ENCODE data around the gene BANP.
A peak's percentile ranks its signal among the peaks of the same experiment; 100 is the strongest.

The BANP gene

DNA sequence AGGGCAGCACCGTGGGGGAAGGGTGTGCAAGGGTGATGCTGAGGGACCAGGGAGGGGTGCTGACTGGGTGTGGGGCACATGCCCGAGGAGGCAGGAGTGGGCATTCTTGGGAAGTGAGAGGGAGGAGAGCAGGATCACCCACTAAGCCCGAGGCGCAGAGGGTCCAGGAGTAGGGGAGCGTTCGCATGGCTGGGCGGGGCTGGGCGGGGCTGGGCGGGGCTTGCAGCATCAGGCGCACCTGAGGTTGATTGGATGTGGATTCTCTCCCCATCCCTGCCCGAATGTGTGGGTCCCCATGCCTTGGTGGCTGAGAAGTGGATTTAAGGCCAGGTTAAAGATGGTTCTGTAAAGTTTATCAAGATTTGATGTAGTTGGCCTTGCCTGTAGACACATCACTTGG lies 14.2 kb downstream of the BANP start:
- DNase-seq (ENCODE audit: low spot score): no peak
- H3K27ac ChIP-seq: peak overlapping the region; percentile 67 to 73
- no peak overlapping the region for H3K4me3 ChIP-seq
- TF ChIP-seq, protein P1, sequence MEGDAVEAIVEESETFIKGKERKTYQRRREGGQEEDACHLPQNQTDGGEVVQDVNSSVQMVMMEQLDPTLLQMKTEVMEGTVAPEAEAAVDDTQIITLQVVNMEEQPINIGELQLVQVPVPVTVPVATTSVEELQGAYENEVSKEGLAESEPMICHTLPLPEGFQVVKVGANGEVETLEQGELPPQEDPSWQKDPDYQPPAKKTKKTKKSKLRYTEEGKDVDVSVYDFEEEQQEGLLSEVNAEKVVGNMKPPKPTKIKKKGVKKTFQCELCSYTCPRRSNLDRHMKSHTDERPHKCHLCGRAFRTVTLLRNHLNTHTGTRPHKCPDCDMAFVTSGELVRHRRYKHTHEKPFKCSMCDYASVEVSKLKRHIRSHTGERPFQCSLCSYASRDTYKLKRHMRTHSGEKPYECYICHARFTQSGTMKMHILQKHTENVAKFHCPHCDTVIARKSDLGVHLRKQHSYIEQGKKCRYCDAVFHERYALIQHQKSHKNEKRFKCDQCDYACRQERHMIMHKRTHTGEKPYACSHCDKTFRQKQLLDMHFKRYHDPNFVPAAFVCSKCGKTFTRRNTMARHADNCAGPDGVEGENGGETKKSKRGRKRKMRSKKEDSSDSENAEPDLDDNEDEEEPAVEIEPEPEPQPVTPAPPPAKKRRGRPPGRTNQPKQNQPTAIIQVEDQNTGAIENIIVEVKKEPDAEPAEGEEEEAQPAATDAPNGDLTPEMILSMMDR (IDR thresholded peaks at IDR 0.05): no peak

- peak overlapping the region; percentile 67 to 73 for H3K27ac ChIP-seq
- H3K4me3 ChIP-seq: peak overlapping the region; percentile 53
- TF ChIP-seq, protein P1 (IDR thresholded peaks at IDR 0.05): no peak
- DNase-seq (ENCODE audit: low spot score): no peak
Measured at GRCh38 chr16:87966064-87966645, 14.9 kb downstream of the BANP start.

- peak overlapping the region; percentile 53 for H3K4me3 ChIP-seq
- peak overlapping the region; percentile 67 to 73 for H3K27ac ChIP-seq
- no peak for DNase-seq (ENCODE audit: low spot score)
- TF ChIP-seq, protein P1 (IDR thresholded peaks at IDR 0.05): no peak
Measured at GRCh38 chr16:87966685-87967185, 15.5 kb downstream of the BANP start.

GRCh38 chr16:87968541-87968940 lies 17.3 kb downstream of the BANP start:
- TF ChIP-seq, protein P1 (IDR thresholded peaks at IDR 0.05): no peak
- no peak overlapping the region for H3K27ac ChIP-seq
- no peak overlapping the region for H3K4me3 ChIP-seq
- DNase-seq (ENCODE audit: low spot score): no peak

DNA sequence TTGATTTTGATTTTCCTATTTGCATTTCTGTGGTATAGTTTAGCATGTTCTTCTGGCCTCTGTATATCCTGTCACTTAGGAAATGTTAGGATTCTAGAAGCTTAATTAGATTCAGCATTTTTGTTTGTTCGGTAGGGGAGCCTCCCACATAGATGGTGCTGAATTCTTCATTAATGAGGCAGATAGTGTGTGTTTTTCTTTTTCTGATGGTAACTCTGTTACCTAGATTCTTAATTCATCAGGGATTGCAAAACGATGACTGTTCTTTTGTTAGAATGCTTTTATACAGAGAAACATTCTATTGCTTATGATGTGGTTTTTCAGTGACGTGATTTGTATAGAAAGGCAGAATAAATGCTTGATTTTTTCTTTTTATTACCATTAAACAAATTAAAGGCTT lies 19.0 kb downstream of the BANP start:
- no peak overlapping the region for H3K27ac ChIP-seq
- no peak overlapping the region for H3K4me3 ChIP-seq
- no peak for DNase-seq (ENCODE audit: low spot score)
- TF ChIP-seq, protein P1 (IDR thresholded peaks at IDR 0.05): no peak

DNA sequence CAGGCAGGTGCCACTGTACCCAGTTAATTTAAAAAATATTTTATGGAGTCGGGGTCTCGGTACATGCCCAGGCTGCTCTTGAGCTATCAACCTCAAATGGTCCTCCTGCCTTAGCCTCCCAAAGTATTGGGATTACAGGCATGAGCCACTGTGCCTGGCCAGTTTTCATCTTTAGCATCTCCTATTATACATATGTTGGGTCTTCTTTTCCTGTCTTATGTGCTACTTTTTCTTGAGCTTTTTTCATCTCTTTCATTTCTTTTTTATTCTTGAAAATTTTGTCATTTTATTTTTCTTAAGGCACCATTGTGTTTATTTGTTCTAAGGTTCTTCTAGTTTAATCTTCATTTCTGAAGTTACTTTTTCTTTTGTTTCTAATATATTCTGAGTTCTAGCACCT lies 20.7 kb downstream of the BANP start:
- no peak for DNase-seq (ENCODE audit: low spot score)
- TF ChIP-seq, protein P1 (IDR thresholded peaks at IDR 0.05): no peak
- Histone ChIP-seq H3K4me3 (no peak overlapping the region), H3K27ac (no peak overlapping the region)

GRCh38 chr16:87973717-87974116 lies 22.5 kb downstream of the BANP start:
- TF ChIP-seq, protein P1 (IDR thresholded peaks at IDR 0.05): no peak
- H3K27ac ChIP-seq: no peak overlapping the region
- no peak for DNase-seq (ENCODE audit: low spot score)
- H3K4me3 ChIP-seq: no peak overlapping the region

Measured in coronary artery (tissue), 2 donors.